ENCODE measurements around the gene ZDHHC9.
"Not testable (repeated sequence)": the region's sequence is repeated elsewhere in the genome, so short reads cannot be mapped to it uniquely, and the experiment has no call there.

DNA sequence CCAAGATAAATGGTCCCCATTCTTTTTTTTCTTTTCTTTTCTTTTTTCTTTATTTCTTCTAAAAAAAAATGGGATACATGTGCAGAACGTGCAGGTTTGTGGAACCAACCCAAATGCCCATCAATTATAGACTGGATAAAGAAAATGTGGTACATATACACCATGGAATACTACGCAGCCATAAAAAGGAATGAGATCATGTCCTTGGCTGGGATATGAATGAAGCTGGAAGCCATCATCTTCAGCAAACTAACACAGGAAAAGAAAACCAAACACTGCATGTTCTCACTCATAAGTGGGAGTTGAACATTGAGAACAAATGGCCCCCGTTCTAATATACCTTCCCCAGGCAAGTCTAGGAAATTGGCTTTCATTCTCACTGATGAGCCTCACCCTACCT is 22.6 kb upstream of the ZDHHC9 start:
- TF ChIP-seq, protein P1, sequence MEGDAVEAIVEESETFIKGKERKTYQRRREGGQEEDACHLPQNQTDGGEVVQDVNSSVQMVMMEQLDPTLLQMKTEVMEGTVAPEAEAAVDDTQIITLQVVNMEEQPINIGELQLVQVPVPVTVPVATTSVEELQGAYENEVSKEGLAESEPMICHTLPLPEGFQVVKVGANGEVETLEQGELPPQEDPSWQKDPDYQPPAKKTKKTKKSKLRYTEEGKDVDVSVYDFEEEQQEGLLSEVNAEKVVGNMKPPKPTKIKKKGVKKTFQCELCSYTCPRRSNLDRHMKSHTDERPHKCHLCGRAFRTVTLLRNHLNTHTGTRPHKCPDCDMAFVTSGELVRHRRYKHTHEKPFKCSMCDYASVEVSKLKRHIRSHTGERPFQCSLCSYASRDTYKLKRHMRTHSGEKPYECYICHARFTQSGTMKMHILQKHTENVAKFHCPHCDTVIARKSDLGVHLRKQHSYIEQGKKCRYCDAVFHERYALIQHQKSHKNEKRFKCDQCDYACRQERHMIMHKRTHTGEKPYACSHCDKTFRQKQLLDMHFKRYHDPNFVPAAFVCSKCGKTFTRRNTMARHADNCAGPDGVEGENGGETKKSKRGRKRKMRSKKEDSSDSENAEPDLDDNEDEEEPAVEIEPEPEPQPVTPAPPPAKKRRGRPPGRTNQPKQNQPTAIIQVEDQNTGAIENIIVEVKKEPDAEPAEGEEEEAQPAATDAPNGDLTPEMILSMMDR (IDR thresholded peaks at IDR 0.05; ENCODE audit: low read depth, low read length), result not testable (repeated sequence)
- not testable (repeated sequence) for TF ChIP-seq EZH2phosphoT487 (IDR thresholded peaks at IDR 0.05; ENCODE audit: low read depth)

Data from OCI-LY3 (cell line).